ENCODE results near the gene SLC29A1.

GRCh38 chr6:44223319-44224028 lies at the start of gene SLC29A1:
- peak in 3 of 6 experiments; percentile 6 to 13 (median 6) for TF ChIP-seq CTCF (IDR thresholded peaks at IDR 0.05)
- TF ChIP-seq POLR2A (IDR thresholded peaks at IDR 0.05), result peak in 1 of 2 donors; percentile 57
